ENCODE results near the gene KY. TPM values are rescaled to one million over a fixed set of nuclear protein-coding genes. Genes with fewer than 3 reads are reported as not detected.
A peak's percentile ranks its signal among the peaks of the same experiment; 100 is the strongest.

The KY gene
- total and polyA plus RNA-seq, 12 donors = 1.3 to 21.1 (median 6.7) TPM

DNA sequence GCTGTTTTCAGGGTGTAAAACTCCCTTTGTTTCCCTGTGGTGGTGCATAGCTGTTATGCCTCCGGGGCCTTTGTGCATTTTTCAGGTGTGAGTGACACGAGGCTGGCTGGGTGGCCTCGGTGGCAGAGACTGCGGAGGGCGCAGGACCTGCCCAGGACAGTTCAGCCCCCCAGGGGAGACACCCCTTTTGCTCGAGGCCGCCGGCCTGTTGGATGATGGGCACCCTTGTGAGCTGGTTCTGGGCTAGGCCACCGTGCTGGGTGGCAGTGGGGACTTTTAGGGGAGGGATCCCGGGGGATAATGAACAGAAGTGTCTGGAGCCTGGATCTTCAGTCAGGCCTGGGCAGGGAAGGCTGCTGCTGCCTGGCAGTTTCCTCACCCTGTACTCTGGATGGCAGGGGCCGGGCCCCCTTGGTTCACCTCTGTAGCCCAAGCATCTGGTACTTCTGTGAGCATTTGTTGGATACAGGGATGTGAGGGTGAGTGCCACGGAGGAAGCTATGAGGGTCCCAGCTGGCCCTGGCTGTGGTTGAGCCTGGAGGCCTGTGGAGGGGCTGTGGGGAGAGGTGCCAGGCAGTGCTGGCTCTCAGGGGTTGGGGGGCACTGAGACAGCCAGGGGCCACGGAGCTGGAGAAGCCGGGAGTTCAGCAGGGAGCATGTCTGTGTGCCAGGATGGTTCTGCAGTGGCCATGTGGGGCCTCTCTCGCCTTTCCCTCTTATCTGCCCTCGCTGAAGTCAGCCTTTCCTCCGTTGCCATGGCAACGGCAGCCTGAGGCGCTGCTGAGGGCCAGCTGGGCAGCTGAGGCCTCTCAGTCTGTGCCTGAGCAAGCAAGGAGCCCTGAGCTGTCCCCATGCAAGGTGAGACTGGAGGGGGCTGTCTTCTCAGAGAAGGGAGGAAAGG is 49.0 kb downstream of the KY start:
- Histone ChIP-seq H3K4me3 (no peak overlapping the region), H3K36me3 (replicated peaks in 1 of 2) (no peaks in the 10 kb centered on the region), H3K27ac (peak overlapping the region in 1 of 5 donors; percentile 38), H3K9me3 (replicated peaks in 1 of 3) (no peaks in the 10 kb centered on the region), H3K4me1 (replicated peaks in 1 of 2) (peaks cover 0 to 26% of the 10 kb centered on the region in 2 donors), H3K27me3 (no peaks in the 10 kb centered on the region)
- intact Hi-C loops (cut with DNase I) = loop anchor here (5.0 to 10.0 kb wide), 4 partner anchors 76 to 1296 kb away; no protein-coding TSS in a partner anchor
- WGBS, 4 donors = 16 to 60% (median 51%) methylated on average over 6 to 19 of the region's 19 CpGs
- peak; percentile 67 to 92 (median 76) for DNase-seq
- TF ChIP-seq, protein P1, sequence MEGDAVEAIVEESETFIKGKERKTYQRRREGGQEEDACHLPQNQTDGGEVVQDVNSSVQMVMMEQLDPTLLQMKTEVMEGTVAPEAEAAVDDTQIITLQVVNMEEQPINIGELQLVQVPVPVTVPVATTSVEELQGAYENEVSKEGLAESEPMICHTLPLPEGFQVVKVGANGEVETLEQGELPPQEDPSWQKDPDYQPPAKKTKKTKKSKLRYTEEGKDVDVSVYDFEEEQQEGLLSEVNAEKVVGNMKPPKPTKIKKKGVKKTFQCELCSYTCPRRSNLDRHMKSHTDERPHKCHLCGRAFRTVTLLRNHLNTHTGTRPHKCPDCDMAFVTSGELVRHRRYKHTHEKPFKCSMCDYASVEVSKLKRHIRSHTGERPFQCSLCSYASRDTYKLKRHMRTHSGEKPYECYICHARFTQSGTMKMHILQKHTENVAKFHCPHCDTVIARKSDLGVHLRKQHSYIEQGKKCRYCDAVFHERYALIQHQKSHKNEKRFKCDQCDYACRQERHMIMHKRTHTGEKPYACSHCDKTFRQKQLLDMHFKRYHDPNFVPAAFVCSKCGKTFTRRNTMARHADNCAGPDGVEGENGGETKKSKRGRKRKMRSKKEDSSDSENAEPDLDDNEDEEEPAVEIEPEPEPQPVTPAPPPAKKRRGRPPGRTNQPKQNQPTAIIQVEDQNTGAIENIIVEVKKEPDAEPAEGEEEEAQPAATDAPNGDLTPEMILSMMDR (IDR thresholded peaks at IDR 0.05) = no peak
- no peak for TF ChIP-seq POLR2A (IDR thresholded peaks at IDR 0.05)

DNA sequence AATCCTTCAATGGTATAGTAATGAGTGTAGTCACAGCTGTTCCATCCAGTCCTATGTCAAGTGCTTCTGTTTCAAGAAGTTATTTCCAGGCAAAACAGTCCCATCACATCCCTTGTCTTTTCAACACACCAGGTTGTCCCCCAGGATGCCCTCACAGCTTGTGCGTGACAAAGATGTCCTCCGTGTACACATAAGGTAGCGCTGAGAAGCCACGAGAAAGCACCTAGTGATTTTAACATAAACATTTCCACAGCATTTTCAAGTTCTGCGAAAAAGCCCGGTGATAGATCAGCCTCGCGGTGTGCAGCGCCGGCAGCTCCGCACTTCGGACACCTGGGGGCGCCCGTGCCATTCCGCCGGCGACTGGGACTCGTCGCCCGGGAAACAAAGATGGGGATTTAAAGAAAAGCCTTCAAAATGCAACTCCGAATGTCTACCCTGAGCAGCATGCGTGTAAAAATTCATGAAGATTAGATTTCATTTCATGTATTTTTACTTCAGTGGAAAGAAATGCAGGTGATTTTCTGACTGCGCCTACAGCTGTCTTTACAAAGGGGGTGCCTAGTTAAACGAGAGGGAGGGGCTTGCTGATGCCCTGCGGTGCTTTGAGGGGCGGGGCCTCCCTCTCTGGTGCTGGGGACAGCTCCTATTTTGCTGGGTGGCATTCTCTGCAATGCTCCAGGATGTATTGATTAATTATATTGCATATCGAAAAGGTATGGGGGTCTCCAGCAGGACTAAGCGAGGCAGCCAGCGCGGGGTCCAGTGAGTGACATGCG is 49.9 kb downstream of the KY start:
- Histone ChIP-seq H3K4me3 (peak overlapping the region in 1 of 4 donors; percentile 28), H3K36me3 (replicated peaks in 1 of 2) (no peaks in the 10 kb centered on the region), H3K4me1 (replicated peaks in 1 of 2) (peaks cover 0 to 21% of the 10 kb centered on the region in 2 donors), H3K27me3 (no peaks in the 10 kb centered on the region), H3K9me3 (replicated peaks in 1 of 3) (no peaks in the 10 kb centered on the region), H3K27ac (peak overlapping the region in 1 of 5 donors; percentile 0)
- TF ChIP-seq, protein P1 (IDR thresholded peaks at IDR 0.05) = peak; percentile 77 to 98 (median 90)
- TF ChIP-seq POLR2A (IDR thresholded peaks at IDR 0.05) = no peak
- intact Hi-C loops (cut with DNase I) = loop anchor here (5.0 to 10.0 kb wide), 4 partner anchors 76 to 1296 kb away; no protein-coding TSS in a partner anchor
- peak; percentile 51 to 80 (median 71) for DNase-seq
- 8 to 31% (median 12%) methylated on average over 15 to 31 of the region's 31 CpGs for WGBS, 4 donors

DNA sequence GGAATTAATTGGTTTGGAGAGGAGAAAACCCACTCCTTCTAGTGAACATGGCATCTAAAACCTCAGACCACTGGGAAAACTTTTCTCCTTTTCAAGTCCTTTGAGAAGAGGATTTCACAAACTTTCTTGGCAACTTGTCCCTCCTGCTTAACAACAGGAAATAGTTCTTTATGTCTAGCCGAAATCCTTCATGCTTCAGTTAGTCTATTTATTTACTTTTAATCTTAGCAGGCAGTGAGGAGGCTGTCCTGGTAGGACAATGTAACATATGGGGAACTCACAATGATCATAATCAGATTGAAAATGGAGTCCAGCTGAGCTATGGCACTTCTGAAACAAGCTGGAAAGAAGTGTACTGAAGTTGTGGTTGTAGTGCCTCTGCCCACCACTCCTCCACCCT is 50.6 kb downstream of the KY start:
- intact Hi-C loops (cut with DNase I) = loop anchor here (5.0 to 10.0 kb wide), 4 partner anchors 77 to 1297 kb away; no protein-coding TSS in a partner anchor
- no peak for DNase-seq
- Histone ChIP-seq H3K36me3 (replicated peaks in 1 of 2) (no peaks in the 10 kb centered on the region), H3K4me1 (replicated peaks in 1 of 2) (peaks cover 0 to 21% of the 10 kb centered on the region in 2 donors), H3K27ac (no peak overlapping the region), H3K9me3 (replicated peaks in 1 of 3) (no peaks in the 10 kb centered on the region), H3K27me3 (no peaks in the 10 kb centered on the region), H3K4me3 (no peak overlapping the region)
- TF ChIP-seq POLR2A (IDR thresholded peaks at IDR 0.05) = no peak
- TF ChIP-seq, protein P1 (IDR thresholded peaks at IDR 0.05) = no peak
- 25 to 63% (median 38%) methylated on average over 1 of the region's 1 CpG for WGBS, 4 donors

All from adrenal gland (tissue), 12 donors.